GM12865 (cell line): ENCODE results near the gene MAS1.

Experiments used
- DNase-seq: peaks from one replicate; pipeline ENCODE4 v3.0.0; 2010; ENCODE audit warnings: low read depth
- H3K4me3 ChIP-seq: 2 replicates; pipeline ENCODE4 v1.5.1; 2011; ENCODE audit warnings: mild to moderate bottlenecking, low read depth, low read length, control low read depth
- TF ChIP-seq, protein P1 (sequence below): IDR thresholded peaks from 2 replicates; pipeline ENCODE4 v1.5.1; 2011; ENCODE audit warnings: low read length, control low read depth, low read depth, inconsistent platforms; ENCODE audit not compliant: insufficient read depth; ENCODE audit errors: missing control alignments

MAS1 gene

DNA sequence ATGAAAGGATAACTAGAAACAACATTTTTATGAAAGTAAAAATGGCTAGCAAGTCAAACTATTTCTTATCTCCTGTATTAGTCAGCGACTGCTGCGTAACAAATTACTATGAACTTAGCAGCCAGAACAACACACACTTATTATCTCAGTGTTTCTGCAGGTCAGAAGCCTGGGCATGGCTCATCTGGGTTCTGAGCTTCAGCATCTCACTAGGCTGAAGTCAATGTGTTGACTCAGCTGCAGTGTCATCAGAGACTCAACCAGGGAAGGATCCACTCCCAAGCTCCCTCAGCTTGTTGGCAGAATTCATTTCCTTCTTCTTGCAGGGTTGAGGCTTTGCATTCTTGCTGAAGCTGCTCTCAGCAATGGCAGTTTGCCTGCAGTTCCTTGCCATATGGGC, 44.8 kb downstream of the MAS1 start:
- no peak overlapping the region for H3K4me3 ChIP-seq
- TF ChIP-seq, protein P1, sequence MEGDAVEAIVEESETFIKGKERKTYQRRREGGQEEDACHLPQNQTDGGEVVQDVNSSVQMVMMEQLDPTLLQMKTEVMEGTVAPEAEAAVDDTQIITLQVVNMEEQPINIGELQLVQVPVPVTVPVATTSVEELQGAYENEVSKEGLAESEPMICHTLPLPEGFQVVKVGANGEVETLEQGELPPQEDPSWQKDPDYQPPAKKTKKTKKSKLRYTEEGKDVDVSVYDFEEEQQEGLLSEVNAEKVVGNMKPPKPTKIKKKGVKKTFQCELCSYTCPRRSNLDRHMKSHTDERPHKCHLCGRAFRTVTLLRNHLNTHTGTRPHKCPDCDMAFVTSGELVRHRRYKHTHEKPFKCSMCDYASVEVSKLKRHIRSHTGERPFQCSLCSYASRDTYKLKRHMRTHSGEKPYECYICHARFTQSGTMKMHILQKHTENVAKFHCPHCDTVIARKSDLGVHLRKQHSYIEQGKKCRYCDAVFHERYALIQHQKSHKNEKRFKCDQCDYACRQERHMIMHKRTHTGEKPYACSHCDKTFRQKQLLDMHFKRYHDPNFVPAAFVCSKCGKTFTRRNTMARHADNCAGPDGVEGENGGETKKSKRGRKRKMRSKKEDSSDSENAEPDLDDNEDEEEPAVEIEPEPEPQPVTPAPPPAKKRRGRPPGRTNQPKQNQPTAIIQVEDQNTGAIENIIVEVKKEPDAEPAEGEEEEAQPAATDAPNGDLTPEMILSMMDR, result no peak
- DNase-seq, result no peak

DNA sequence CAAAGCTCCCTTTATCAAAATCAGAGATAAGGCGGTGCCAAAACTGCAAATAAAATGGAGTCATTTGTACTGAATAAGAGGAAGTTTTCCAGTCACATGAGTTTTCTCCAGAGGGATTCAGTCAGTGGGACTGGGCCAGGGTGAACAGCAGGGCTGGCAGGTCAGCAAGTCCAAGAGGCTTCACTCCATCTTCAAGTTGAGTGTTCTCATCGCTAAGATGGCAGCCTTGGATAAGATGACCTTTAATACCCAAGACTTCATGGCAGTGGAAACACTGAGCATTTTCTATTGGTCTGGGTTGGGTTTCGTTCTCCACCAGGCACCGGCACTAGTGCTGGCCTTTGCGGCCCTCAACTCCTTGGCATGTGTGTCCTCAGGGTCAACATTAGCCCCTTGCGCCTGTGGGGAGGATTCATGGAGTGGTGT, 48.8 kb downstream of the MAS1 start:
- DNase-seq, result no peak
- TF ChIP-seq, protein P1, result no peak
- H3K4me3 ChIP-seq, result no peak overlapping the region
